CD4-positive, alpha-beta T cell treated with Interleukin-21 for 1 hour (primary cell): Measurements from ENCODE around the gene DNMT3A.
A peak's percentile ranks its signal among the peaks of the same experiment; 100 is the strongest.

Experiments used
- DNase-seq: peaks from one replicate; pipeline ENCODE4 v3.0.0-alpha.2; 2020

Gene DNMT3A

DNA sequence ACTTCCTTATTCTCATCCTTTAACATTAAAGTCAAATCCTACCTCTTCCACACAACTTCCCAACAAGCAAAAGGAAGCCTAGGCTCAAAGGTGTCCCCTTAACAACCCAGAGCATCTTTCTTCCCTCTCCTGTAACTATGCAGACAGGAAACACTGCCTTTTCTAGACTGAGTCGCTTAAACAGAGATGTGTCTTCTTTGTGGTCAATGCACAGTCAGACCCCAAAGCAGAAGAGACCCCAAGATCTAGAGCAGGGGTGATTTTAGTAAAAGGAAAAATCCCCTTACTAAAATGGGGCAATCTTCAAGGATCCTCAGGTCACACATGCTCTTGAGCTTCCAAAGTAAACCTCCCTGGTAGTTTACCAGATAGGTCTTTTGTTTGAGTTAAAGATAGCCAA, 86.8 kb downstream of the DNMT3A start:
- DNase-seq = no peak

- DNase-seq = no peak
These were observed 88.5 kb downstream of the DNMT3A start for GRCh38 chr2:25253153-25253626.

DNA sequence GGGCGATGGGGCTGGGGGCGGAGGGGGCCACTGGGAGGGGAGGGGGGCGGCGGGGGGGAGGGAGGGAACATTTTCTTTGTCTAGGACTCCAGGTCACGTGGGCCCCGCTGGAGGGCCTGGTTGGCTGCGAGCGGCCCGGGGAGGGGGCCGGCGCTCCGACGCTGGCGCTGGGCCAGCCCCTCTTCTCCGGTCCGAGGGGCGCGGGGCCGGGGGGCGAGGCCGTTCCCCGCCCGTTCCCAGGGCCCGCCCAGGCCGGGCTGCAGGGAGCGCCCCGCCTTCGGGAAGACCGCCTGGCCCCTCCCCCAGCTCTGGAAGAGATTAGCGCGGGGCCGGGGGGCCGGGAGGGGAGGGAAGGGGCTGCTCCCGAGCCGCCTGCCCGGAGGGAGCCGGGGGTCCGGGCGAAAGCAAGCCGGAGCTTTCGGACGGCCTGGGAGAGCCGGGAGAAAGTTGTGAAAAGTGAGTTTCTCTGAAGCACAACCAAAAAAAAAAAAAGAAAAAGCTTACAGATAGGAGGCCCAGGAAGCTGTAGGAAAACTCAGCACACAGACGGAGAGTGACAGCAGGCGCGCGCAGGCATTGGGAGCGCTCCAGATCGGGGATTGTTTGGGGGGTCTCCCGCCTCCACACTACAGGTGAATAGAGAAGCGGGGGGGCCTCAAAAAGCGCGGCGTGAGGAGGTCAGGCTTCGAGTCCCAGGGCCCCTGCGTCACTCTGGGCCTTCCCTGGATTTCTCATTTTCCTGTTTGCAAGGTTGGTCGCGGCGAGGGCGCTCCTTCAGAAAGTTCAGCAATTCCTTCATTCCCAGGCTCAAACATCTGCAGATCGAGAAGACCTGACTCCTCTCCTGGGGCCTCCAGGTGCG, 89.2 kb downstream of the DNMT3A start:
- peak; percentile 58 for DNase-seq

GRCh38 chr2:25251422-25252273, 90.1 kb downstream of the DNMT3A start:
- DNase-seq = peak; percentile 38

- peak; percentile 20 for DNase-seq
These were observed 90.7 kb downstream of the DNMT3A start for GRCh38 chr2:25251071-25251421.

- peak; percentile 14 for DNase-seq
These were observed 91.2 kb downstream of the DNMT3A start for GRCh38 chr2:25250331-25251070.

- DNase-seq = no peak
These were observed 91.9 kb downstream of the DNMT3A start for GRCh38 chr2:25249785-25250184.

GRCh38 chr2:25247792-25248512, 93.8 kb downstream of the DNMT3A start:
- DNase-seq = no peak

DNA sequence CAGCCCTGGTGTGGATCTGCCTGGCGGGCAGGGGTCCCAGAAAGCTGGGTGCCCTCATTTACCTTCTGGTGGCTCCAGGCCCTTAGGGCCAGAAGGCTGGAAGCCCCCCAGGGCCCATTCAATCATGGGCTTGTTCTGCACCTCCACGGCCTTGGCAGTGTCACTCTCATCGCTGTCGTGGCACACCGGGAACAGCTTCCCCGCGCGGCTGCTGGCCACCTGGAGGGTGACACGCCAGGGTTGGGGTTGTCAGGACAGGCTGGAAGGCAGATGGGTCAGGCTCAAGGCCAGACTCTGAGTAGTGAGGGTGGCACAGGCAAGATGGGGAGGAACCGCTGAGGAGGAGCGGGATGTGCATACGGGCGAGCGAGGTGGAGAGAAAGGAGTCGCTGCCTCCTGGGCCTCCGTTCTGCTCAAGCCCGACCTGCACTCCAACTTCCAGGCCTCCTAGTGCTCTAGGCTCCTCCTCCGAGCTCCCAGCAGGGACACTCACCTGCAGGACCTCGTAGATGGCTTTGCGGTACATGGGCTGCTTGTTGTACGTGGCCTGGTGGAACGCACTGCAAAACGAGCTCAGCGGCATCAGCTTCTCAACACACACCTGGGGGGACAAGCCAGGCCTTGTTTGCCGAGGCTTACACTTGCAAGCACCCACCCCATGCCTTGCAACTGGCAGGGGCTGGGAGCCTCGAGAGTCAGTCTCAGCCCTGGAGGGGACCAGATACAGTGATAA, 95.0 kb downstream of the DNMT3A start:
- no peak for DNase-seq

DNA sequence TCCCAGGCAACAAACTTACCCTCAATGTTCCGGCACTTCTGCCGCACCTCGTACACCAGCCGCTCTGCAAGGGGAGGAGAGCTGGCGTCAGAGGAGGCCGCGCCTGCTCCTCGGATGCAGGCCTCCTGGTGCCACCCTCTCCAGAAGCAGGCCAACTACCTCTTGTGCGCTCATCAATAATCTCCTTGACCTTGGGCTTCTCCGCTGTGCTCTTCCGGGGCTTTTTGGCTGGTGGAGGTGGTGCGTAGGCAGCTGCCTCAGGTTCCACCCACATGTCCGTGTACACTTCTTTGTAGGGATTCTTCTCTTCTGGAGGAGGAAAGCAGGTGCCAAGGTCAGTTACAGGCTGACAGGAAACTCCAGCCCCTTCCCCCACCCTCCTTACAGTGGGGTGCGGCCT, 95.7 kb downstream of the DNMT3A start:
- no peak for DNase-seq

- no peak for DNase-seq
These were observed 96.6 kb downstream of the DNMT3A start for GRCh38 chr2:25245141-25245540.

- no peak for DNase-seq
These were observed 97.7 kb downstream of the DNMT3A start for GRCh38 chr2:25243995-25244394.

GRCh38 chr2:25241452-25241851, 100.3 kb downstream of the DNMT3A start:
- DNase-seq = no peak

DNA sequence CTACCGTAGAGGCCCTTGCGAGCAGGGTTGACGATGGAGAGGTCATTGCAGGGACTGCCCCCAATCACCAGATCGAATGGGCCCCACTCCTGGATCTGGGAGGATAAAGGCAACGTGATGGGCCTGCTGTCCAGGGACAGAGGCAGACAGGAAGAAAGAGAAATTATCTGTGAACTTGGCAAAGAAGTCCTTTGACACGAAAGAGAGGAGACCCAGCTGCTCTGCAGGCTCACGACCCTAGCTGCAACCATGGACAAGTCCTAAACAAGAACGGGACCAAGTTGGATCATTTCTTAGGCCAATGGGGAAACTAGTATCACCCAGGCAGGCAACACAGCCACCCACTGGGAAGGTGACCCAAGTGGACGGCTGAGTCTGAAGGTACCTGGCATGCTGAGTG, 101.1 kb downstream of the DNMT3A start:
- DNase-seq = no peak

DNA sequence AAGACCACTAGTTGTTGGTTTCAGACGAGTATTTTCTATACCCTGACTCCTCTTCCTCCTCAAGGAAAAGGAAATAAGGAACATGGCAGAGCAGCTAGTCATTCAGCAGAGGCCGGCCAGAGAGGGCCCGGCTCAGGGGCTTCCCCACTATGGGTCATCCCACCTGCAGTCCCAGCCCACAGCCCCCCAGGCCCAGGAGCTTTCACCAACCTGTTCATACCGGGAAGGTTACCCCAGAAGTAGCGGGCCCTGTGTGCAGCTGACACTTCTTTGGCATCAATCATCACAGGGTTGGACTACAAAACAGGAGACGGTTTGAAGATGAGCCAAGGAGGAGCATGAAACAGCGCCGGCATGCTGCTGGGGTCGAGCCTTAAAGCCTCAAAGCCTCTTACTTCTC, 102.8 kb downstream of the DNMT3A start:
- no peak for DNase-seq

- no peak for DNase-seq
These were observed 104.0 kb downstream of the DNMT3A start for GRCh38 chr2:25237764-25238163.

DNA sequence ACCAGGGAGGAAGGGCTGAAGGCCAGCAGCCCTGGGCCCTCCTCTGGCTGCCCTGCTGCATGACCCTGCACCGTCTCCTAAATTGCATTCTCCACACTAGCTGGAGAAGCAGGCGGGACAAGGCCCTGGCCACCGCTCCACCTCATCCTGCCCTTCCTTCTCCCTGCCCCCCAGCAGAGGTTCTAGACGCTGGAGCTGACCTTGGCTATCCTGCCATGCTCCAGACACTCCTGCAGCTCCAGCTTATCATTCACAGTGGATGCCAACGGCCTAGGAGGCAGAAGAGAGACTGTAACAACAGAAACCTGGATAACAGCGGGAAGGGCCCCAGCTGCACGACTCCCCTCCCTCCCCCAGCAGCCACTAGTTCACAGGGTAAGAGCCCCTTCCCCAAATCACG, 105.0 kb downstream of the DNMT3A start:
- DNase-seq = no peak

DNA sequence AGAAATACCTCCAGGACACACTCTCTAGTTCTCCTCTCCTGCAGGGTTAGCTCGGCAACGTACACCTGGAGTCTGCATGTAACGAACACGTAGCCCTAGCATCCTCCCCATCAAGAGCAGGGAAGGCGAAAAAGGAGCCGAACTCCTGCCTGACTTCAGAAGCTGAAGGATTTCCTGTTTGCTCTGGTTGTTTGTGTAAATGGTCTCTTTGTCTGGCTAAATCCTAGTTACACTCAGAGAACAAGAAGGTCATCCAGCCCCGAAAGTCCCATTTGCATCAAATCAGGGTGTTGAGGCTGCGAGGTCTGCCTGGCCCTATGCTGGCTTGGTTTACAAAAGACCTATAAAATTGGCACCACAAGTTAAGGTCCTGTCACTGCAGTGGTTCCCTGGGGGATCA, 107.0 kb downstream of the DNMT3A start:
- no peak for DNase-seq

- no peak for DNase-seq
These were observed 107.7 kb downstream of the DNMT3A start for GRCh38 chr2:25233916-25234605.

- no peak for DNase-seq
These were observed 109.4 kb downstream of the DNMT3A start for GRCh38 chr2:25232248-25232825.

GRCh38 chr2:25230948-25231311, 110.8 kb downstream of the DNMT3A start:
- no peak for DNase-seq
